Heart left ventricle (tissue), 16 donors: ENCODE measurements around the gene PLXNA1. TPM values are rescaled to one million over a fixed set of nuclear protein-coding genes. Genes with fewer than 3 reads are reported as not detected.

Experiments used
- ATAC-seq, 4 donors: fragments of 200-7000 bp; cut with Tn5 transposase; one replicate each; pipeline ENCODE4 v1.9.1; 2020 to 2022; ENCODE audit warnings: moderate library complexity in 4 of 4, mild to moderate bottlenecking in 3 of 4, moderate number of reproducible peaks in 1 of 4
- DNase-seq, 5 donors: peaks; one replicate each; pipeline ENCODE4 v3.0.0-alpha.2; 2020
- H3K27ac ChIP-seq, 12 donors: fragments of 200-600 bp; sonication (generic) in 4 of 12; one replicate each; pipeline versions ENCODE4 v1.5.0 to v1.8.0; 2016 to 2022; ENCODE audit warnings: mild to moderate bottlenecking in 2 of 12
- H3K27me3 ChIP-seq, 9 donors: fragments of 200-600 bp; sonication (generic) in 2 of 9; one replicate each; pipeline versions ENCODE4 v1.5.1 to v1.8.0; 2016 to 2022; ENCODE audit warnings: mild to moderate bottlenecking in 3 of 9
- H3K36me3 ChIP-seq, 9 donors: fragments of 200-600 bp; sonication (generic) in 2 of 9; one replicate each; pipeline versions ENCODE4 v1.5.0 to v1.8.0; 2018 to 2022; ENCODE audit warnings: mild to moderate bottlenecking in 2 of 9
- H3K4me1 ChIP-seq, 12 donors: fragments of 200-600 bp; sonication (generic) in 4 of 12; one replicate each; pipeline versions ENCODE4 v1.5.0 to v1.8.0; 2016 to 2022; ENCODE audit warnings: mild to moderate bottlenecking in 3 of 12
- H3K4me3 ChIP-seq, 12 donors: fragments of 200-600 bp; sonication (generic) in 4 of 12; one replicate each; pipeline versions ENCODE4 v1.5.0 to v1.8.0; 2017 to 2022; ENCODE audit warnings: mild to moderate bottlenecking in 9 of 12, moderate library complexity in 4 of 12
- H3K9me3 ChIP-seq, 12 donors: fragments of 200-600 bp; sonication (generic) in 4 of 12; one replicate each; pipeline versions ENCODE4 v1.5.0 to v1.8.0; 2016 to 2022; ENCODE audit warnings: mild to moderate bottlenecking in 1 of 12
- POLR2A ChIP-seq, 2 donors: fragments of 450-650 bp; IDR thresholded peaks; one replicate each; pipeline ENCODE4 v1.6.1; 2017; ENCODE audit warnings: antibody characterized with exemption in 2 of 2, mild to moderate bottlenecking in 2 of 2, moderate library complexity in 2 of 2
- WGBS, 4 donors: extraction: QIAGEN DNeasy Blood & Tissue Kit in 2 of 4; methylation state at CpG; one replicate each; pipeline versions ENCODE4 v1.1.5 to v1.1.7; 2013 to 2018; 5-methylcytosine and 5-hydroxymethylcytosine counted together
- intact Hi-C, 10 donors: fragments of 100-400 bp; cut with DNase I; formaldehyde crosslinking; loops; one replicate each; pipeline versions ENCODE4 v1.11.1 to v1.14.2; 2022
- polyA plus RNA-seq, 2 donors: library from polyadenylated mRNA; stranded (reverse); fragments of 200-250 nt; gene quantifications; one replicate each; pipeline ENCODE4 v1.2.3, GENCODE V29; 2013
- total RNA-seq, 9 donors: library from RNA; depleted of rRNA in 2 of 9; stranded (reverse); fragments of >200 nt in 2 of 9; fragmentation: NEBNext Ultra II Directional in 3 of 9; extraction: Animal tissue kit (Norgen Biotek cat#: 25700) in 3 of 9; gene quantifications; one replicate each; pipeline versions ENCODE4 v1.1.0 to v1.2.4, GENCODE V29; 2016 to 2023
- TF ChIP-seq, protein P1 (sequence below), 12 donors: fragments of 200-600 bp; sonication (generic) in 4 of 12; IDR thresholded peaks; one replicate each; pipeline versions ENCODE4 v1.5.0 to v1.8.0; 2018 to 2022; ENCODE audit warnings: antibody characterized with exemption in 12 of 12, mild to moderate bottlenecking in 5 of 12
- donor health status: ischemic (EF 13 %, LVEDD 7.1; RV severe dilation, severe dysfunction).
- donor health status: healthy with polysubstance abuse.
- donor health status: DM: no; HTN: yes; CAD: no.
- donor health status: DM: no; HTN: no; CAD: no.
- donor health status: ischemic (EF 25% LVEDD 6.9; RV normal size, moderate dysfunction).
- donor health status: ischemic (EF 25% LVEDD 5.7; RV mildly dilated, moderate dysfunction).
- donor health status: healthy.
- donor health status: DM: yes; HTN: yes; CAD: no.
- donor health status: ischemic (EF 35%, LVEDD 5.7; RV mildly dilated, moderate dysfunction).
- donor health status: nonischemic (EF 11% LVEDD 7.7; RV severe dilation, severe dysfunction).
- donor health status: DM: yes; HTN: yes; CAD: no.
- donor health status: PGD.
- donor health status: ischemic (EF 29% LVEDD 5.4; RV normal size, mild dysfunction).
- donor health status: nonischemic (EF 23%, LVEDD 6.1; RV moderate dilation, normal function).

Gene PLXNA1
- total and polyA plus RNA-seq, 11 donors = 14.6 to 38.8 (median 29.6) TPM

DNA sequence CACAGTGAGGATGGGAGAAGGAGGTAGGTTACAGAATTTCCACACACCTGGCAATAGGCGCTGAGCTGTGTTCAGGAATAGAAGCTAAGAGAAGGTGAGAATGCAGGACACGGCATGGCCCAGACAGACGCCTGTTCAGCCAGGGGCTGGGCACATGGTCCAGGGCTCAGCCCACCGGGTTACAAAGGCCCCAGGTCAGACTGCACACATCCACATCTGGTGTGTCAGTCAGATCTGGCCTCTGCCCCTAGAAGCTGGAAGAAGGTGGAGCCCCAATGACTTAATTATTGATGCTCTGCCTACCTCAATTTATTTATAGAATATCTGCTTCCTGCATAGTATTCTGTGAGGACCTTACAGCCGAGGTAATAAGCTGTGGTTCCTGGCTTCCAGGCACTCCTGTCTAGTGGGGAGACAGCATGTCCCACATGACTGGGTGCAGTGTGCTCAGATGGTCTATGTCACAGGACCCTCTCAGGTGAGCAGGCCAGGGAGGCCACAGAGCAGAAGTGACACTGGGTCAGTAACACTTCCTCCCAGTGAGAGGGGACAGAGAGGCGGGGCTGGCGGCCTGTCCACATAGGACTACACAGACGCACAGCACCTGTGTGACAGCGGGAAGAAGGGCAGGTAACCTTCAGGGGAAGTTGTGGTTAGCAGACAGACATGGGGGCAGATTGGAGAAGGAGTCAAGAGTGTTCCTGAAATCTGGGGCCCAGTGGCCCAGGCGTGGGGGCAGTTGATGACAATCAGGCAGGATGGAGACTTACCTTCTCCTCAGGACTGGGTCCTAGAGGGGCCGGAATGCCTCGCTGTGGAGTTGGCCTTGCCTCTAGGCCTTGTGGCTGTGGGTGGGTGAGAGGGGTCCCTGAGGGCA lies 38.6 kb upstream of the PLXNA1 start:
- Histone ChIP-seq H3K4me1 (peaks cover 0 to 16% (median 8%) of the 10 kb centered on the region in 12 donors), H3K9me3 (no peaks in the 10 kb centered on the region), H3K27me3 (no peaks in the 10 kb centered on the region), H3K27ac (no peak overlapping the region), H3K4me3 (no peak overlapping the region), H3K36me3 (no peaks in the 10 kb centered on the region)
- peak in 1 of 5 donors; percentile 16 for DNase-seq
- ATAC-seq = no peak
- intact Hi-C loops = no loop called here
- no peak for TF ChIP-seq POLR2A (IDR thresholded peaks at IDR 0.05)
- TF ChIP-seq, protein P1, sequence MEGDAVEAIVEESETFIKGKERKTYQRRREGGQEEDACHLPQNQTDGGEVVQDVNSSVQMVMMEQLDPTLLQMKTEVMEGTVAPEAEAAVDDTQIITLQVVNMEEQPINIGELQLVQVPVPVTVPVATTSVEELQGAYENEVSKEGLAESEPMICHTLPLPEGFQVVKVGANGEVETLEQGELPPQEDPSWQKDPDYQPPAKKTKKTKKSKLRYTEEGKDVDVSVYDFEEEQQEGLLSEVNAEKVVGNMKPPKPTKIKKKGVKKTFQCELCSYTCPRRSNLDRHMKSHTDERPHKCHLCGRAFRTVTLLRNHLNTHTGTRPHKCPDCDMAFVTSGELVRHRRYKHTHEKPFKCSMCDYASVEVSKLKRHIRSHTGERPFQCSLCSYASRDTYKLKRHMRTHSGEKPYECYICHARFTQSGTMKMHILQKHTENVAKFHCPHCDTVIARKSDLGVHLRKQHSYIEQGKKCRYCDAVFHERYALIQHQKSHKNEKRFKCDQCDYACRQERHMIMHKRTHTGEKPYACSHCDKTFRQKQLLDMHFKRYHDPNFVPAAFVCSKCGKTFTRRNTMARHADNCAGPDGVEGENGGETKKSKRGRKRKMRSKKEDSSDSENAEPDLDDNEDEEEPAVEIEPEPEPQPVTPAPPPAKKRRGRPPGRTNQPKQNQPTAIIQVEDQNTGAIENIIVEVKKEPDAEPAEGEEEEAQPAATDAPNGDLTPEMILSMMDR (IDR thresholded peaks at IDR 0.05) = no peak
- WGBS, 4 donors = 92 to 96% (median 94%) methylated on average over 11 to 12 of the region's 12 CpGs

DNA sequence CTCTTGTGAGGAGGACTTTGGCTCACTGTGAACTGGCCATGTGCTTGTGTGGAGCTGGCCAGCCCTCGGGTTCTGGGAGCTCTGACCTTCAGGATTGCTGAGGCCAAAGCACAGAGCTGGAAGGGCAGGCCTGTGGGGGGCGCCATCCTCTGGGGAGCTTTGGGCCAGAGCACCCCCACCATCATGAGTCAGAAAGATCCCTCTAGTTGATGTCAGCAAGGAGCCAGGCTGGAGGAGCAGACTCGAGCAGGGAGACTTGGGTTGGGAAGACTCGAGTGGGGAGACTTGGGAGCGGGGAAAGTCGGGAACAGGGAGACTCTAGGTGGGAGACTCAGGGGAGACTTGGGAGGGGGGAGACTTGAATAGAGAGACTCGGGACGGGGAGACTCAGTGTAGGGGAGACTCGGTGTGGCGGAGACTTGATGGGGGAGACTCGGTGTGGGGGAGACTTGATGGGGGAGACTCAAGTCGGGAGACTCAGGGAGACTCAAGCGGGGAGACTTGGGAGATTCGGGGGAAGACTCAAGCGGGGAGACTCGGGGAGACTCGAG lies 37.7 kb upstream of the PLXNA1 start:
- H3K36me3 ChIP-seq = no peaks in the 10 kb centered on the region
- no peaks in the 10 kb centered on the region for H3K9me3 ChIP-seq
- peak in 1 of 4 donors; percentile 22 for ATAC-seq
- no peak for TF ChIP-seq POLR2A (IDR thresholded peaks at IDR 0.05)
- TF ChIP-seq, protein P1 (IDR thresholded peaks at IDR 0.05) = no peak
- DNase-seq = no peak
- H3K27ac ChIP-seq = no peak overlapping the region
- intact Hi-C loops = no loop called here
- H3K27me3 ChIP-seq = no peaks in the 10 kb centered on the region
- H3K4me3 ChIP-seq = no peak overlapping the region
- peaks cover 0 to 13% (median 4%) of the 10 kb centered on the region in 12 donors for H3K4me1 ChIP-seq
- WGBS, 4 donors = 88 to 92% (median 92%) methylated on average over 17 of the region's 17 CpGs

DNA sequence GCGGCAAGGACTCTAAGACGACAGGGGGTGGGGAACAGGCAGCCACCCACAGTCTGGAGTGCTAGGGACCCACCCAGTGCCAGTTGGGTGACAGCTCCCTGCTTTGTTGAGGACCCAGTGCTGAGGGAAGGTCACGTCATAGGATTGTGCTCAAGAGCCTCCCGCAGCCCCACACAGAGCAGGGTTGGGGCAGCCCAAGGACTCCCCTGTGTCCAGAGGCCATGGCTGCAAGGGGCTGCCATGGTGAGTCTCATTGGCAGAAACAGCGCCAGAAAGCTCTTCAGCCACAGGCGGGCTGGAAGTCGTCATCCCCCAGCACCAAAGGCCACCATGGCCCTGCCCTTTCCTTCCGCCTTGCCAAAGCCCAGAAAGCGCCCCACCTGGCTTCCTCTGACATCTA lies 37.0 kb upstream of the PLXNA1 start:
- Histone ChIP-seq H3K4me3 (no peak overlapping the region), H3K27ac (no peak overlapping the region), H3K36me3 (no peaks in the 10 kb centered on the region), H3K4me1 (peaks cover 0 to 13% (median 4%) of the 10 kb centered on the region in 12 donors), H3K9me3 (no peaks in the 10 kb centered on the region), H3K27me3 (no peaks in the 10 kb centered on the region)
- TF ChIP-seq, protein P1 (IDR thresholded peaks at IDR 0.05) = no peak
- TF ChIP-seq POLR2A (IDR thresholded peaks at IDR 0.05) = no peak
- intact Hi-C loops = no loop called here
- no peak for ATAC-seq
- WGBS, 4 donors = 89 to 96% (median 93%) methylated on average over 6 to 9 of the region's 9 CpGs
- no peak for DNase-seq

DNA sequence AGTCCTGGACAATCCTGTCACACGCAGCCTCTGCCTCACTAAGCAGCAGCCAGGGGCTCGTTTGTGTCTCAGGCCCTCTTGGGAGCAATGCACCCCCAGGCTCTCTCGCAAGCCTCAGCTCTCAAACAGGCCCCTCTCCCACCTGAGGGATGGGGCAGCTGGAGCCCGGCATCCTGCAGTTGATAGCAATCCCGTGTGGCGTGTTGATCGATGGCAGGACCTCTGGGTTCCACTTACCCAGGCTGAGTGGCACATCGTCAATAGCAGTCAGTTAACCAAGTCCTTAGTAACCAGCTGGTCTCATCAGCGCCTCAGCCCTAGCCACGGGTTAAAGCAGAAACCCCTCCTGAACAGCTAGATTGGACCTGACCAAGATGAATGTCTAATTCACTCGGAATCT lies 36.5 kb upstream of the PLXNA1 start:
- Histone ChIP-seq H3K4me1 (peaks cover 0 to 13% (median 4%) of the 10 kb centered on the region in 12 donors), H3K9me3 (no peaks in the 10 kb centered on the region), H3K4me3 (no peak overlapping the region), H3K27me3 (no peaks in the 10 kb centered on the region), H3K27ac (no peak overlapping the region), H3K36me3 (no peaks in the 10 kb centered on the region)
- 95 to 96% (median 96%) methylated on average over 10 to 11 of the region's 11 CpGs for WGBS, 4 donors
- TF ChIP-seq POLR2A (IDR thresholded peaks at IDR 0.05) = no peak
- TF ChIP-seq, protein P1 (IDR thresholded peaks at IDR 0.05) = no peak
- no peak for ATAC-seq
- intact Hi-C loops = no loop called here
- DNase-seq = no peak
